ENCODE measurements around the gene BCAS3. TPM values are rescaled to one million over a fixed set of nuclear protein-coding genes. Genes with fewer than 3 reads are reported as not detected.
A peak's percentile ranks its signal among the peaks of the same experiment; 100 is the strongest.

The BCAS3 gene
- polyA plus RNA-seq, 3 donors: 10.3 to 19.1 (median 14.7) TPM

DNA sequence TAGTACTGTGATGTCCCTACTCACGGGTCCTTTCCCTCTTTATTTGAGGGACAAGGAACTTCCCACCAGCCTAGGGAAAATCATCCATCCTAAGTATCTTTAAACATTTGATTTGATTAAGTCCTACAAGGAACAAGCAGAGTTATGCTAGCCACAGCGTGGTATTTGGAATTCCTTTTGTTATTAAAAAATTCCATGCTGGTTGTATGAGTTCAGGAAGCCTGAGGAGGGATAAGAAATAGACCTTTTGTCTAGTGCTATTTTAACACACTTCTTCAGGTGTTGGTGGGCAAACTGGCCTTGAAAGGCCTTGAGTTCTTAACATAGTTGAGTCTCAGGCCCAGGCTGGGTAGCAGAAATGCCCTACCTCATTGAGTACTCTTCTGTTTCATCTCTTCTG lies 616.6 kb downstream of the BCAS3 start:
- TF ChIP-seq, protein P1, sequence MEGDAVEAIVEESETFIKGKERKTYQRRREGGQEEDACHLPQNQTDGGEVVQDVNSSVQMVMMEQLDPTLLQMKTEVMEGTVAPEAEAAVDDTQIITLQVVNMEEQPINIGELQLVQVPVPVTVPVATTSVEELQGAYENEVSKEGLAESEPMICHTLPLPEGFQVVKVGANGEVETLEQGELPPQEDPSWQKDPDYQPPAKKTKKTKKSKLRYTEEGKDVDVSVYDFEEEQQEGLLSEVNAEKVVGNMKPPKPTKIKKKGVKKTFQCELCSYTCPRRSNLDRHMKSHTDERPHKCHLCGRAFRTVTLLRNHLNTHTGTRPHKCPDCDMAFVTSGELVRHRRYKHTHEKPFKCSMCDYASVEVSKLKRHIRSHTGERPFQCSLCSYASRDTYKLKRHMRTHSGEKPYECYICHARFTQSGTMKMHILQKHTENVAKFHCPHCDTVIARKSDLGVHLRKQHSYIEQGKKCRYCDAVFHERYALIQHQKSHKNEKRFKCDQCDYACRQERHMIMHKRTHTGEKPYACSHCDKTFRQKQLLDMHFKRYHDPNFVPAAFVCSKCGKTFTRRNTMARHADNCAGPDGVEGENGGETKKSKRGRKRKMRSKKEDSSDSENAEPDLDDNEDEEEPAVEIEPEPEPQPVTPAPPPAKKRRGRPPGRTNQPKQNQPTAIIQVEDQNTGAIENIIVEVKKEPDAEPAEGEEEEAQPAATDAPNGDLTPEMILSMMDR (IDR thresholded peaks at IDR 0.05): no peak
- intact Hi-C loops (cut with micrococcal nuclease): no loop called here
- Mint-ChIP-seq H3K4me1 (no peaks in the 10 kb centered on the region), H3K36me3 (no peaks in the 10 kb centered on the region), H3K9me3 (no peaks in the 10 kb centered on the region), H3K27me3 (ENCODE audit: low read depth in 3 of 3) (no peaks in the 10 kb centered on the region), H3K27ac (no peak overlapping the region), H3K4me3 (no peak overlapping the region)
- Histone ChIP-seq H3K27ac (ENCODE audit: low read depth in 1 of 2, low read length in 2 of 2) (no peak overlapping the region), H3K4me2 (replicated peaks; ENCODE audit: extremely low read depth, low read length, poor library complexity, severe bottlenecking) (no peak overlapping the region), H2AFZ (ENCODE audit: insufficient read depth, low read depth, low read length, poor library complexity, severe bottlenecking) (no peak overlapping the region), H3K9ac (ENCODE audit: insufficient read depth, low read length, poor library complexity, severe bottlenecking) (no peak overlapping the region), H3K4me1 (ENCODE audit: control insufficient read depth in 1 of 2, insufficient read depth in 2 of 2, low read length in 2 of 2) (no peaks in the 10 kb centered on the region), H3K79me2 (ENCODE audit: insufficient read depth, low read length) (no peaks in the 10 kb centered on the region), H3K9me3 (replicated peaks in 1 of 2; ENCODE audit: control insufficient read depth in 1 of 2, insufficient read depth in 1 of 2, low read length in 2 of 2) (no peaks in the 10 kb centered on the region), H4K20me1 (ENCODE audit: insufficient read depth, low read length) (no peaks in the 10 kb centered on the region), H3K27me3 (ENCODE audit: control insufficient read depth in 2 of 2, insufficient read depth in 2 of 2, low read length in 2 of 2) (no peaks in the 10 kb centered on the region), H3K36me3 (replicated peaks in 1 of 2; ENCODE audit: control insufficient read depth in 1 of 2, insufficient read depth in 2 of 2, low read length in 2 of 2) (no peaks in the 10 kb centered on the region), H3K4me3 (replicated peaks in 1 of 3; ENCODE audit: low read depth in 2 of 3, low read length in 3 of 3) (no peak overlapping the region)
- WGBS (ENCODE audit: insufficient coverage): no CpG with 5 or more reads among the region's 2 CpGs
- no peak for DNase-seq

DNA sequence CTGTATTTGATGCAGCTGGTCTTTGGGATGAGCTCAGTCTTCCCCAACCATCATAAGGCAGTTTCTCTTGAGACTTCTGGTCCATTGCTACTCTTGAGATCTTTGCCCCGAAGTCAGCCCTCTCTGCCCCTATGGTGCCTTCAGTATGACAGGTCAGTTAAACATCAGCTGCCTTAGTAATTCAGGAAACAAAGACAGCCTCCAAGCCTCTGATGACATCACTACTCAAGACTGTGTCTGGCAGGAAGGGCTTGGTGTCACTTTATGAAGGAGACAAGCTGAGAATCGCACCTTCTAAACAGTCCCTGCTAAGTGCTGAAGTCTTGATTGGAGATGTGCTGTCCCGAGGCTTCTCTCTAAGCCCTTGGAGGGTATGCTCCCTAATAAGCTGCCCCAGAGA lies 617.1 kb downstream of the BCAS3 start:
- no peak overlapping the region for H3K4me3 ChIP-seq (replicated peaks in 1 of 3; ENCODE audit: low read depth in 2 of 3, low read length in 3 of 3)
- no peak overlapping the region for H2AFZ ChIP-seq (ENCODE audit: insufficient read depth, low read depth, low read length, poor library complexity, severe bottlenecking)
- Mint-ChIP-seq H3K4me1 (no peaks in the 10 kb centered on the region), H3K27me3 (ENCODE audit: low read depth in 3 of 3) (no peaks in the 10 kb centered on the region), H3K27ac (no peak overlapping the region), H3K36me3 (no peaks in the 10 kb centered on the region), H3K9me3 (no peaks in the 10 kb centered on the region), H3K4me3 (no peak overlapping the region)
- no peaks in the 10 kb centered on the region for H3K9me3 ChIP-seq (replicated peaks in 1 of 2; ENCODE audit: control insufficient read depth in 1 of 2, insufficient read depth in 1 of 2, low read length in 2 of 2)
- no peaks in the 10 kb centered on the region for H3K27me3 ChIP-seq (ENCODE audit: control insufficient read depth in 2 of 2, insufficient read depth in 2 of 2, low read length in 2 of 2)
- H3K27ac ChIP-seq (ENCODE audit: low read depth in 1 of 2, low read length in 2 of 2): no peak overlapping the region
- no peaks in the 10 kb centered on the region for H4K20me1 ChIP-seq (ENCODE audit: insufficient read depth, low read length)
- H3K9ac ChIP-seq (ENCODE audit: insufficient read depth, low read length, poor library complexity, severe bottlenecking): no peak overlapping the region
- no peak overlapping the region for H3K4me2 ChIP-seq (replicated peaks; ENCODE audit: extremely low read depth, low read length, poor library complexity, severe bottlenecking)
- H3K4me1 ChIP-seq (ENCODE audit: control insufficient read depth in 1 of 2, insufficient read depth in 2 of 2, low read length in 2 of 2): no peaks in the 10 kb centered on the region
- H3K79me2 ChIP-seq (ENCODE audit: insufficient read depth, low read length): no peaks in the 10 kb centered on the region
- H3K36me3 ChIP-seq (replicated peaks in 1 of 2; ENCODE audit: control insufficient read depth in 1 of 2, insufficient read depth in 2 of 2, low read length in 2 of 2): no peaks in the 10 kb centered on the region
- intact Hi-C loops (cut with micrococcal nuclease): no loop called here
- DNase-seq: peak in 1 of 3 donors; percentile 4
- TF ChIP-seq, protein P1 (IDR thresholded peaks at IDR 0.05): no peak
- 100% methylated on average over 2 of the region's 3 CpGs for WGBS (ENCODE audit: insufficient coverage)

Measured in CD14-positive monocyte (primary cell).